HG03354 (cell line): Measurements from ENCODE around the gene FASN.
A peak's percentile ranks its signal among the peaks of the same experiment; 100 is the strongest.

Source experiments
- ATAC-seq: cut with Tn5 transposase; IDR thresholded peaks from one replicate; pipeline ENCODE4 v1.9.1; 2021; ENCODE audit warnings: mild to moderate bottlenecking; ENCODE audit not compliant: unreplicated experiment, poor library complexity, severe bottlenecking

Gene FASN

DNA sequence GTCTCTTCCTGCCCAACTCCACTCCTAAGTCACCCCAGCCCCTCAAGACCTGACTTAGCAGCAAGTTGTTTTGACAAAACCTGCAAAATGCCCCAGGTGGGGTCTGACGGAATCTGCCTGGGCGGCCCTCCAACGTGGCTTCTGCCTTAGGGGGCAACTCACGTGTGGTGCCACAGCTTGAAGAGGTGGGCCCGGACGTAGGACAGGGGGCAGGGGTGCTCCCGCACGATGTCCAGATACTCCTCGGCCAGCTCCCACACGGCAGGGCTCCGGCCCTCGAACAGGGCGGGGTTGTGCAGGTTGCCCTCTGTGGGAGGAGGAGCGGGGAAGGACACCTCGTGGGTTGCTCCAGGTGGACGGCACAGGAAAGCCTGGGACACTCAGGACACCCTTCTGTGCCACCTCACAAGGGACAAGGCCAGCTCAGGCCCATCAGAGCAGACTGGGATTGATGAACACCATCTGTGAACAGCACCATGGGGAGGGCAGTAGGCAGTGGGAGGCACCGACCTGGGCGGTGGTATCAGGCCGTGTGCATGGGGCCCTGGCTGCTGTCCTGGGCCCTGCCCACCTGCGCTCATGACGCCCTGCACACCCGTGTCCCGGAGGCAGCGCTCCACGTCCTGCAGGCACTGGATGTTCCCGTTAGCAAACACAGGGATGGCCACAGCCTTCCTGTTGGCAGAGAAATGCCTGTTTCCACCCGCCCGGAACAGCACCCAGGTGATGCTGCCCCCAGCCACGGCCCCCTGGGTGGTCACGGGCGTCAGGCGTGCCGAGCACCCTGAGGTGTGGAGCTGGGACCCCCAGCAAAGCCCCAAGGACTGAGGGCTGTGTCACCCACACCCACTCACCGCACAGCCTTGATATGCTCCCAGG is 36.8 kb downstream of the FASN start:
- ATAC-seq = no peak

DNA sequence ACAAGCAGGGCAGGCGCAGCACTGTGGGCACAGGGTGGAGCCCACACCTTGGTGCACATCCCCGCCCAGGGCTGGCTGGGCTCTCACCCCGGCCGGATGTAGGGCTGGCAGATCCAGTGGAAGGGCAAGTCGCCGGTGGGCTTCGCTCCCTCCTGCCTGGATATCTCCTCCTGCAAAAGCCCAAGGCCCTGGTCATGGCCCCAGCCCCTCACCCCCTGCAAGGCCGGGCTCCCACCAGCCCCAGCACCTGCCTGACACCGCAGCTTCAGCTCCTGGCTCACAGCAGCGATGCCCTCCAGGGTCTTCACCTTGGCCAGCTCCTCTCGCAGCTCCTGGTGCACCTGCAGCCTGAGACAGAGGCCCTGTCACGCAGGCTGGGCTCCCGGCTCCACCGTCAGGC is 37.4 kb downstream of the FASN start:
- no peak for ATAC-seq

DNA sequence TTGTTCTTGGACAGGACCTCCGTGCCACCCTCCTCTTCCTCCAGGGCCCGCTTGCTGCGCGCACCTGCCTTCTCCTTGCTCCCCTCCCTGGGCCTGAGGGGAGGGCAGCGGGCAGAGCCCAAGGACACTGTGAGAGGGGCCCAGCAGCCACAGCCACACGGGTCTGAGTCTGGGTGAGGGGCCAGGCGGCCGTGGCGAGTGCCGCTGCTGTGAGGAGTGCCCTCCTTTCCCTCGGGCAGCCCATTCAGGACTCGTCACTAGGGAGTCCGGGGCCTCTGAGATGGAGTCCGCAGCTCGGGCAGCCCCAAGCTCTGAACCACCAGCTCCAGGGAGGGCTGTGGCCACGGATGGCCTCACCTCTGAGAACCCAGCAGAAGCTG is 38.0 kb downstream of the FASN start:
- no peak for ATAC-seq

DNA sequence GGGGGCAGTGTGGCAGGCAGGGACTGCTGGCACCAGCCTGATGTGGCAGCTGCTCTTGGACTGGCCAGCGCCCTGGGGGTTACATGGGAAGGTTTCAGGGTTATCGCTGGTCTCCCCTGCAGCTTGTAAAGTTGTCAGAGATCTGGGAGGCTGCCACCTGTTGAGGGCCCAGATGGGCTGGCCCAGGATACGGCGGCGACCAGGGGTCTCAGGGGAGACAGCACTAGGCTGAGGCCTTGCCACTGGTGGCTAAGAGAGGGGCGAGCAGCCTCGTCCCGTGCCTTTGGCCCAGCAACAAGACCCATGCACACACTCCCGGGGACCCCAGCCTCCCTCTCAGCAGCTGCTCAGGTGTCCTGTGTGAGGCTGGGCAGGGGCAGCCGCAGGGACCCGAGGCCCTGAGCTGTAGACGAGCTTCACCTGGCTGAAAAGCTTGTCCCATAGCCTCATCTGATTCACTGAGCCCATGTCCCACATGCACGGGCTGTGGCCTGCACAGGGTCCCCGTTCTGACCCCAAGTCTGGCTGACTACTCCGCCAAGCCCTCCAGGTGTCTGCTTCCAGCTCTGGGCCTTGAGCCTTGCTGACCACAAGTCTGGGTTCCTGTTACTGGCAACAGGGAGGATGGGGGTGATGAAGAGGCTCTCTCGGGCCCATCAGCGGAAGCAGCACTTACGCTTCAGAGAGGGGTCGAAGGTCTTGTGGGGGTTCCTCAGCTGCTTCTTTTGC is 38.6 kb downstream of the FASN start:
- no peak for ATAC-seq

DNA sequence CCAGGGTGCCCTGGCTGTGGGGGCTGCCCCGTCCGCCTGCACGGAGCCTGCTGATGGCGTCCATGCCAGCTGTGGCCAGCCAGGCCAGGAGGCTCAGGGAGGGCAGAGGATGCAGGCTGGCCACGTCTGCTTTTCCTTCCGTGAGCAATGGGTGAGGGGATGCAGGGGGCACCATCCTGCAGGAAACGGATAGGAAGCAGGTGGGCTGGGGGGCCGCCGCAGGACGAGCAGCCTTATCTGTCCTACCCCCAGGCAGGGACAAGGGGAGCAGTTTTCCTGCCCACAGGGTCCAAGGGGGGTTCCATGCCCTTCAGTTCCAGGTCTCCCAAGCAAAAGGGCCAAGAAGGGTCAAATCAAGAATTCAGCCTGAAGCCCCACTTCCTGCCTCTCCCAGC is 39.2 kb downstream of the FASN start:
- ATAC-seq = no peak

DNA sequence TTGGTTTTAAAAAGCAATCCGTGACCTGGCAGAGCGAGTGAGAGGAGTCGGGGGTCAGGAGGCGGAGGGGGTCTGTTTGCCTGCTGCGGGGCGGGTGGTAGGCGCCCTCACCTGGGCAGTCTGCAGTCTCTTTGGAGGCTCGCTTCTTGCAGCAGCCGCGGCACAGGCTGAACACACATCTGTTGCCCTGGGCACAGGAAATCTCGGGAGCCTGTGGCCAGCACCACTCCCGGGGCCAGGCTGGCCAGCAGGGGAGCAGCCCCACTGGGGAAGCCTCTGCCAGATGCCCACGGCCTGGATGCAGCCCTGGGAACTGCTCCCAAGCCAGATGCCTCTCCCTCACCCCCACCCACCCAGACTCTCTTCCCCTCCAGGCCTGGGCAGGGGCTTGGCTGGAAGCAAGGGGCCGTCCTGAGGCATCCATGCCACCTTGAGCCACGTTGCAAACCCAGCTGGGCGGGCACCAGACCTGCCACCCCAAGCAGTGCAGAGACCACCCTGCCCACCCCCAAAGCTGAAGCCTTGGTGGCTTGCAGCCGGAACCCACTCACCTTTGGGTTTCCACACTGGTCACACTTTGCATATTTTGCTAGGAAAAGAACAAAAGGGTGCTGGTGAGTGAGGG is 39.7 kb downstream of the FASN start:
- ATAC-seq = no peak

DNA sequence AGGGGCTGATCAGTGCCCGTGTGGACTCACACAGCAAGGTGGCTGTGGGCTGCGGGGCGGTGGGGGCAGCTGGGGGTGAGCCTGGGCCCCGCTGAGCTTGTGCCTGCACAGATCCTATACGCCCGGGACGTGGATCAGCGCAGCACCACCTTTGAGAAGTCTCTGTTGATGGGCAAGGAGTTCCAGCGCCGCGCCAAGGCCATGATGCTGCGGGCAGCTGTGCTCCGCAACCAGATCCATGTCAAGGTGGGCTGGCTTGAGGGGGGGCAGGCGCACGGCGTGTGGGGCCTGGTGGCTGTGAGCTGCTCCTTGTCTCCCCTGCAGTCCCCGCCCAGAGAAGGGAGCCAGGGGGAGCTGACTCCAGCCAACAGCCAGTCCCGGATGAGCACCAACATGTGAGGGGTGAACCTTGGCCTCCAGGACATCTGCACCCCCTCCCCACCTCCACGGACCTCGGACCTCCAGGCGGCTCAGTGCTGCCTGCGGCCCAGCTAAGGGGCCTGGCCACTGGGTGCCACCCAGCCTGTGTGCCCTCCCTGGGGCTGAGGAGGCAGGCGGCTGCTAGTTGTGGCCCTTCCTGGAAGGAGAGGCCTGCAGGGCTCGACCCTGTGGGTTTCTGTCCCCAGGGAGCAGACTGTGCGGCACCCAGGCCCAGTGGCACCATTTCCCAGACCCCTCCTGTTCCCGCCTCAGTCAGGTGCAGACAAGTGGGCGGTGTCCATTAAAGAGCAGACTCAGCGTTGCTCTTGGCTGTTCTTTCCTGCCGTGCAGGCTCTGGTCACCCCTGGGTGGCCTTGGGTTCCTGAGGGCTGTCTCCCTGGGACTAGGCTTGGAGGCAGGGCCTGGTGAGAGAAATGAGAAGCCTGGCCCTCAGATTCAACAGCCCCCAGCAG is 41.1 kb downstream of the FASN start:
- no peak for ATAC-seq

DNA sequence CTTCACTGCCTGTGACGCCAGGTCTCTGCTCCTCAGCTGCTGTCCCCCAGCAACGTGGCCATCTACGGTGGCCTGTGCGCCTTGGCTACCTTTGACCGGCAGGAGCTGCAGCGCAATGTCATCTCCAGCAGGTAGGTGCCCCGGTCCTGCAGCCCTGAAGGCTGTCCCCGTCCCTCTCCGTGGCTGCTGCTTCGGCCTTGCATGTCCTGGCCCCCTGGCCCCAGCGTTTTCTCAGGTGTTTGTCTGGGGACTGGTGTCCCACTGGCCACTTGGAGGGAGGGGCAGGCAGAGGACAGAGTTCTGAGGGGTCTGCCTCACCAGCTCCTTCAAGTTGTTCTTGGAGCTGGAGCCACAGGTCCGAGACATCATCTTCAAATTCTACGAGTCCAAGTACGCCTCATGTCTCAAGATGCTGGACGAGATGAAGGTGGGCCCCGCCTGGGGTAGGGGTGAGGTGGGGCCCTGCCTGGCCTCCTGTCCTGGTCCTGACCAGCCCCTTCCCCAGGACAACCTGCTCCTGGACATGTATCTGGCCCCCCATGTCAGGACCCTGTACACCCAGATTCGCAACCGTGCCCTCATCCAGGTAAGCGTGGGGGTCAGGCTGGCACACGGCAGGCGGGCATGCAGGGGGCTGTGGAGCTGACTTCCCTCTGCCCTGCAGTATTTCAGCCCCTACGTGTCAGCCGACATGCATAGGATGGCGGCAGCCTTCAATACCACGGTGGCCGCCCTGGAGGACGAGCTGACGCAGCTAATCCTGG is 41.9 kb downstream of the FASN start:
- ATAC-seq = no peak

DNA sequence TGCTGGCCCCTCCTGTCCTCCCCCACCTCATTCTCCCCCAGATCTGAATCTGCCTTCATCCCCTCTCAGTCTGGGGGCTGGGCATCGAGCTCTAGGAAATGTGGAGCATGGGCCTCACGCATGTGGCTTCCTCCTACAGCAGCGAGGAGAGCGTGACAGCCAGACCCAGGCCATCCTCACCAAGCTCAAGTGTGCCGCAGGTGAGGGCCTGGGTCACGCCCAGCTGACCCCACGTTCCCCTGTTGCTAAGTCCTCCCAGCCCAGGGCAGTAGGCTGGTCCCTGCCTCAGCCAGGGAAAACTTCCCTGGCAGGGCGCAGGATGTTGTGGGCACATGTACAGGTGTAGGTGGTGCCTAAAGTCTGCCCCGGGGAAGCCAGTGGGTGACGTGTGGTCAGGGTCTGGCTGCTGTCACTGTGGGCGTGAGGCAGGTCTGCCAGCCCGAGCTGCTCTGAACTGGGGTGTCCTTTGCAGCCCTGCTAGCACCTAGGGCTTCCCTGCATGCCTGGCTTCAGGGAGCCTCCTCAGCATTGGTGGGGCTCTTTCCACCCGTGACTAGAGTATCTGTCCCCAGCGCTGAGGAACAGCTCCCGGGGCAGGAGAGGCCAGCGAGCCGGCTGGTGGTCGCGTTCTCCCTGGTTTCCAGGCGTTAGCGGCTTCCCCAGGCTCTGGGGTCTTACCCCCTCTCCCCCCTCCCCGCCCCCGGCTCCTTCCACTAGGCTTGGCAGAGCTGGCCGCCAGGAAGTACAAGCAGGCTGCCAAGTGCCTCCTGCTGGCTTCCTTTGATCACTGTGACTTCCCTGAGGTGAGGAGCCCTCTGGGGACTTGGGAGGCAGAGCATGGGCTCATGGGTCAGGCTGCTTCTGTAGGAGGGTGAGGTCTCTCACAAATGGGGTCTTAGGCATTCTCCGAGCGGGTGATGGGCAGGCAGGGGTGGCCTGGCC is 42.7 kb downstream of the FASN start:
- ATAC-seq = no peak

DNA sequence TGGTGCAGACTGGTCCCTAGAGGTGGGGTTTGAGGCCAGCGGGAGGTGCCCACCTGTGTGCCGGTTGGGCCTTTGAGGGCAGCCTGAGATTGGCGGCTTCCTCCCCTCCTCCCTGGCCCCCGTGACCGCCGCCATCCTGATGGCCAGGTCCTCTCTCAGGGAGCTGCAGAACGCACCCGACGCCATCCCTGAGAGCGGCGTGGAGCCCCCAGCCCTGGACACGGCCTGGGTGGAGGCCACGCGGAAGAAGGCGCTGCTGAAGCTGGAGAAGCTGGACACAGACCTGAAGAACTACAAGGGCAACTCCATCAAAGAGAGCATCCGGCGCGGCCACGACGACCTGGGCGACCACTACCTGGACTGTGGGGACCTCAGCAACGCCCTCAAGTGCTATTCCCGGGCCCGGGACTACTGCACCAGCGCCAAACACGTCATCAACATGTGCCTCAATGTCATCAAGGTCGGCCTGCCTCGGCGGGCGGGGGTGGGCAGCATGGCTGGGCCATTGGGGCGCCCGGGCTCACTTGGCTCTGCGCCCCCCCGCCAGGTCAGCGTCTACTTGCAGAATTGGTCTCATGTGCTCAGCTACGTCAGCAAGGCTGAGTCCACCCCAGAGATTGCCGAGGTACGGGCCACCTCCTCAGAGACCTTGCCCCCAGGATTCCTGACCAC is 43.5 kb downstream of the FASN start:
- no peak for ATAC-seq

DNA sequence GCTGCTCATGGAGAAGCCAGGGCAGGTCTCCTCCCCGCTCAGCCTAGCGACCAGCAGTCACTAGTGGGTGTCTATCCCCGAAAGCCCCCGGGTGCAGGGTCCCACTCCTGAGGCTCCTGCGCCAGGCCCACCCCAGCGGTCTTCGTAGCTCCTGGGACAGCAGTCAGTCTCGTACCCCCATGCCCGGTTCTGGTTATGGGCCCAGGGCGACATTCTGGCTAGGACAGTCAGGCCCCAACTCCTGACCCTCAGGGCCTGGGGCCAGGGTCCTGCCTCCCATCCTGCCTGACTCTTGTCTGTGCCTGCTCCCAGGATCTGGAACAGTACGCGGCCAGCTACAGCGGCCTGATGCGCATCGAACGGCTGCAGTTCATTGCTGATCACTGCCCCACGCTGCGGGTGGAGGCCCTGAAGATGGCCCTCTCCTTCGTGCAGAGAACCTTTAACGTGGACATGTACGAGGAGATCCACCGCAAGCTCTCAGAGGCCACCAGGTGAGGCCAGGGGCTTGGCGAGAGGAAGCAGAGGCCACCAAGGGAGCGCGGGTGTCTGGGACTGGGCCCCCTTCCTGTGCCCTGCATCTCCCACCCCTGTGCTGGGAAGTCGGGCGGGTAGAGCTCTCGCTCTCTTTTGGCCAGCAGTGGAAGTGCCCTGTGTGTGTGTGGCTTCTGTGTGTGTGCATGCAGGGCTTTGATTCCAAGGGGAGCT is 44.3 kb downstream of the FASN start:
- no peak for ATAC-seq

DNA sequence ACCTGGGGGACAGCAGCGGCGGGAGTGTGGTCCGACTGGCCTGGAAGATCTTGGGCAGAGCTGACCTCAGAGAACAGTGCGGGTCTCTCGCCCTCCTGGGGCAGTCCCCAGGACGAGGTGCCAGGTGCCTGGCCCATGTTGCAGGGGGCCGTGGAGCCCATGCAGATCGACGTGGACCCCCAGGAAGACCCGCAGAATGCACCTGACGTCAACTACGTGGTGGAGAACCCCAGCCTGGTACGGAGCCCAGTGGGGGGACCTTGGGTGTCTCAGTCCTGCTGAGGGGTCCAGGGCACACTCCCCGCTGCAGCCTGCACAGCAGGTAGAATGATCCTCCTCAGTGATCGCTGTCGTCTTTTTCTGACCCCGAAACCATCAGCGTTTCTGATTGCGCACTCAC is 44.9 kb downstream of the FASN start:
- no peak for ATAC-seq

DNA sequence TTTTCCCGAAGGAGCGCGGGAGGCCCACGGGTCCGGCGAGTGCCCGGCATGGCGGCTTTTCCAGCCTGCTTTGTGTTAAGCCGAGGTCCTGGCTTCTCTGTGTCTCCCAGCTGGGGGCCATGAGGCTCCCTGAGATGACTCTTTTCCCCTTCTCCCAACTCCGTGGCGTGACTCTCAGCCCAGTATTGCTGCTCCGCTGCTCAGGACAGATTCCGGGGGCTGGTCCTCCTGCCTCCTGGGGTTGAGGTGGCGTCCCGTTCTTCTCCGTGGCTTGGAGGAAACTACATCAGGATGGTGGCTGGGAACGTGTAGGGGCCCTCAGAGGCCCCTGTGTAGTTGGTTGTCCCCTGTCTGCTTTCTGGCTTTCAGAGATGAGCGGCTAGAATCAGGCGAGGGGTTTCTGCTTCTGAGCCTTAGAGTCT is 45.4 kb downstream of the FASN start:
- no peak for ATAC-seq

DNA sequence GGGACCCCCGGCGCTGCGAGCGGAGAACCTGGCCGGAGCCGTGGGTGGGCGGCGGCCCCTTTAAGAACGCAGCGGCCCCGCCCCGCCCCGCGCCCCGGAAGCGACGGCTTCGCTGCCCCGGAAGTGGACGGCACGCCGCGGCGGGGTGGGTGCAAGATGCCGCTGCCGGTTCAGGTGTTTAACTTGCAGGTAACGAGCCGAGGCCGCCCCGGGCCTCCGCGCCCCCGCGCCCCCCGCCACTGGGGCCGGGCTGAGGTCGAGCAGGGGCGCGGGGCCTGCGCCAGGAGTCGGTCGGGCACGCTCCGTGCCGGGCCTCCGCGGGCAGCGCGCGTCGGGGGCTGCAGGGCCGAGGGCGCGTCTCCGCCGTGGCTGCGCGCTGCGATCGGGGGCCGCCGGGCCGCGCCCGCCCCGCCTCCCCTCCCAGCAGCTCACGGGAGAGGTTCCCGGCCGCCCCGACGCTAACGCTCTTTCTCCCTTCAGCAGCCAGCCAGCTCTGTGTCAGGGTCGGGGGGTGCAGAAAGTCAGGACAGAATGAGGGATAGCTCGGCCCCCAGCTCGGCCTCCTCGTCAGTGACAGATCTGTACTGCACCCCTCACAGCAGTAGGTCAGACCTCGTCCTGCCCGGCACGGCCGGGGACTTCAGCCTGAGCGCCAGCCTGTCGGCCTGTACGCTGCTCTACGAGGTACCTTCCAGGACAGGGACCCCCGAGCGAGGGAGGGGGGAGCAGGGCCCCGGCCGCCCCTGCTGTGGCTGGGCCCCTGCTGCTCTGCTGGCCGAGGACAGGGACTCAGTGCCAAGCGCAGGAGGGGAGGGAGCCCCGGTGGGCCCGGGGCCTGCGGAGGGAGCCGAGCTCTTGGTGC is 46.0 kb downstream of the FASN start, which contains the start of the genes GPS1 and RFNG:
Gene GPS1 (plus strand): TSS at position 123 of the 862 bp plus-strand sequence. CDS start 34 bp downstream, at position 157.
Gene RFNG (minus strand): TSS at position 36 of the 862 bp plus-strand sequence. CDS start 45 bp downstream, outside the sequence.
- peak; percentile 71 for ATAC-seq

DNA sequence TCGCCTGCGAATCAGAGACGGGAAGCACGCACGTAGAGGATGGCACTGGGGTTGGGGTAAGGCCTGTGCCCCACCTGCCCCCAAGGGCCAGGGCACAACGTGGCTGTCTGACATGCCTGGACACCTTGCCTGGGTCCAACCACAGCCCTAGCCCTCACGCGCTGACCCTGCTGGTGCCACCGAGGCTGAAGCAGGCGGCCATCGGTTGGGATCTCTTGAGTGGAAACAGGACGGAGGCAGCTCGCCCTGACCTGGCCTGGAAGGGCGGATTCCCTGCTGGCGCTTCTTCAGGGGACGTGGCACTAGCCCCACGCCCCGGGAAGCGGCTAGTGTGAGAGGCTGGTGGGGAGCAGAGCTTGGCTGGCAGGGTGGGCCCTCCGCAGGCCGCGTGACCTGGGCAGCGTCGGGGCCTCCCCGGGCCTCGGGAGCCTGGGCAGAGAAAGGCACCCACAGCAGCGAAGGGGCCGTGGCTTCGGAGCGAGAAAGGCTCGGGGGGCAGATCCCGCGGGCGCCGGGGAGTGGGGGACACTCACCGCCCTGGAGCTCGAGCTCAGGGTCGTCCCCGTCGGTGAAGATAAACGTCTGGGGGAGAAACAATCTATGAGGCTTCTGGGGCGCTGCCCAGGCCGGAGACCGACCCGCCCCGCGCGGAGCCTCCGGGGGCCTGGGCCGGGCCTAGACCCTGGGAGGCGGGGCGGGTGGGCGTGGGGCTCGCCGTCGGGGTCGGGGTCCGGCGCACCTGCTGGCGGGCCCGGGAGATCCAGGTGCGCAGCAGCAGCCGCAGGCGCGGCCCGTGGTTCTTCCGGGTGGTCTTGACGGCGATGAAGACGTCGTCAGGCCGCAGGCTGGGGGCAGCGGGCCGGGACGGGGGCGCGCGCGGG is 47.0 kb downstream of the FASN start:
- peak; percentile 24 for ATAC-seq
